Left ventricle myocardium inferior (tissue), 1 donor: ENCODE data around the gene BCL7C. TPM values are rescaled to one million over a fixed set of nuclear protein-coding genes. Genes with fewer than 3 reads are reported as not detected.
A peak's percentile ranks its signal among the peaks of the same experiment; 100 is the strongest.
"Not testable (repeated sequence)": the region's sequence is repeated elsewhere in the genome, so short reads cannot be mapped to it uniquely, and the experiment has no call there.

ENCODE experiments used
- DNase-seq: peaks from one replicate; pipeline ENCODE4 v3.0.0-alpha.2; 2020
- H3K27ac ChIP-seq: fragments of 200-600 bp; replicated peaks from 2 replicates; pipeline ENCODE4 v1.8.0; 2021
- H3K27me3 ChIP-seq: fragments of 200-600 bp; 2 replicates; pipeline ENCODE4 v1.8.0; 2021; ENCODE audit warnings: low read depth
- H3K36me3 ChIP-seq: fragments of 200-600 bp; 2 replicates; pipeline ENCODE4 v1.8.0; 2021
- H3K4me1 ChIP-seq: fragments of 200-600 bp; 2 replicates; pipeline ENCODE4 v1.8.0; 2021
- H3K4me3 ChIP-seq: fragments of 200-600 bp; 2 replicates; pipeline ENCODE4 v1.8.0; 2021; ENCODE audit warnings: mild to moderate bottlenecking, moderate library complexity
- H3K9me3 ChIP-seq: fragments of 200-600 bp; replicated peaks from 2 replicates; pipeline ENCODE4 v1.8.0; 2021
- intact Hi-C: fragments of 100-400 bp; cut with micrococcal nuclease; formaldehyde crosslinking; loops from one replicate; pipeline ENCODE4 v1.11.0; 2022
- long read RNA-seq: library from polyadenylated mRNA; unstranded; transcript quantifications from one replicate; pipeline ENCODE4 v2.0.0, GENCODE V29; 2021
- total RNA-seq: library from RNA; stranded (reverse); fragmentation: NEBNext Ultra II Directional; extraction: Animal tissue kit (Norgen Biotek cat#: 25700); gene quantifications from one replicate; pipeline ENCODE4 v1.2.1, GENCODE V29; 2021
- TF ChIP-seq, protein P1 (sequence below): fragments of 200-600 bp; IDR thresholded peaks from 2 replicates; pipeline ENCODE4 v1.8.0; 2021; ENCODE audit warnings: antibody characterized with exemption, mild to moderate bottlenecking, borderline replicate concordance
- donor health status: DM: no; HTN: yes; CAD: no; lungs with severe emphysema.

BCL7C gene
- 25.2 TPM for total RNA-seq
- long read RNA-seq, transcript BCL7C-203 (6 exons, 1,603 nt) = minor isoform, 16 of 79 reads
- long read RNA-seq, transcript BCL7C-201 (6 exons, 1,740 nt) = major isoform, 48 of 79 reads
- long read RNA-seq, partial matches to known transcripts = 3 of 79 reads
- long read RNA-seq, other reads (novel, unspliced or antisense) = 10 of 79 reads

DNA sequence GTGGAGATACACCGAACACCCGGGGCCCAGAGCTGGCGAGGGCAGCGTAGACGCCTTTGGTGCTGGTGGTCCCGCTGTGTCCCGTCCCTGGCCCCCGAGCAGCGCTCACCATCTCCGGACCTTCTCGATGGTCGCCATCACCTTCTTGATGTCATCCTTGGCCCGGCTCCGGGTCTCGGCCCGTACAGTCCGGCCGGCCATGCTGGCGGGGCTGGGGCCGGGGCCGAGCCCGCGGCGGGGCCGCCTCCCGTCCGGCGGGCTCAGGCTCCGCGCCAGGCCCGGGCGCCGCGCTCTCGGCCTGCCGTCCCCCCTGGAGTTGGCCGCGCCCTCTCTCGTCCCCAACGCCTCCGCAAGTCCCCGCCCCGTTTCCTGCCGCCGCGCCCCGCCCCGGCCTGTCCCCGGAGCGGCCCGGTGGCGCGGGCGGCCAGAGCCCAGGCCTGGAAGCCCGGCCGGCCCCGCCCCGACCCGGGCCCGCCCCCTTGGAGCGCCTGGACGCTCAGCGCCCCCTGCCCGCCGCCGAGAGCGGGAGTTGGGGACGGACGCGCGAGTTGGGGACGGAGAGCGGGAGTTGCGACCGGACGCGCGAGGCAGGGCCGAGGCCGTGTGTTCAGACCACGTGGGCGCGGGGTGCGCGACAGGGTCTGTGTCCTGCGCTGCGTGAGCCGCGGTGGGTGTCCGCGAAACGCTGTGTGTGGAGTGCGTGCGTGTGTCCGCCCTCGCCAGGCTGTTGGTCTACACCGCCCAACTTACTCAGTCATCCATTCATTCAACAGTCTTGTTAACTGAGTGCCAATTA is at the start of gene BCL7C:
Gene BCL7C, minus strand, starts transcription at position 334 of the 796 bp plus-strand sequence. Its CDS starts 133 bp downstream, at position 201.
- Histone ChIP-seq H3K9me3 (no peaks in the 10 kb centered on the region), H3K36me3 (peaks cover 30% of the 10 kb centered on the region), H3K4me3 (peak within 1 kb of the TSS; percentile 93), H3K27ac (peak within 1 kb of the TSS; percentile 98), H3K27me3 (no peaks in the 10 kb centered on the region), H3K4me1 (peaks cover 52% of the 10 kb centered on the region)
- peak; percentile 97 for DNase-seq
- intact Hi-C loops = no loop called here
- TF ChIP-seq, protein P1, sequence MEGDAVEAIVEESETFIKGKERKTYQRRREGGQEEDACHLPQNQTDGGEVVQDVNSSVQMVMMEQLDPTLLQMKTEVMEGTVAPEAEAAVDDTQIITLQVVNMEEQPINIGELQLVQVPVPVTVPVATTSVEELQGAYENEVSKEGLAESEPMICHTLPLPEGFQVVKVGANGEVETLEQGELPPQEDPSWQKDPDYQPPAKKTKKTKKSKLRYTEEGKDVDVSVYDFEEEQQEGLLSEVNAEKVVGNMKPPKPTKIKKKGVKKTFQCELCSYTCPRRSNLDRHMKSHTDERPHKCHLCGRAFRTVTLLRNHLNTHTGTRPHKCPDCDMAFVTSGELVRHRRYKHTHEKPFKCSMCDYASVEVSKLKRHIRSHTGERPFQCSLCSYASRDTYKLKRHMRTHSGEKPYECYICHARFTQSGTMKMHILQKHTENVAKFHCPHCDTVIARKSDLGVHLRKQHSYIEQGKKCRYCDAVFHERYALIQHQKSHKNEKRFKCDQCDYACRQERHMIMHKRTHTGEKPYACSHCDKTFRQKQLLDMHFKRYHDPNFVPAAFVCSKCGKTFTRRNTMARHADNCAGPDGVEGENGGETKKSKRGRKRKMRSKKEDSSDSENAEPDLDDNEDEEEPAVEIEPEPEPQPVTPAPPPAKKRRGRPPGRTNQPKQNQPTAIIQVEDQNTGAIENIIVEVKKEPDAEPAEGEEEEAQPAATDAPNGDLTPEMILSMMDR = peak; percentile 63

- H3K4me1 ChIP-seq = peaks cover 21% of the 10 kb centered on the region
- TF ChIP-seq, protein P1 = no peak
- H3K27me3 ChIP-seq = no peaks in the 10 kb centered on the region
- peaks cover 24% of the 10 kb centered on the region for H3K36me3 ChIP-seq
- DNase-seq = no peak
- peak overlapping the region; percentile 28 for H3K27ac ChIP-seq
- no peak overlapping the region for H3K4me3 ChIP-seq
- H3K9me3 ChIP-seq = no peaks in the 10 kb centered on the region
- intact Hi-C loops = no loop called here
Observed at GRCh38 chr16:30942426-30942806, 48.5 kb upstream of the BCL7C start.

GRCh38 chr16:30941600-30942425 is 47.9 kb upstream of the BCL7C start:
- DNase-seq = peak; percentile 77
- Histone ChIP-seq H3K4me1 (peaks cover 21% of the 10 kb centered on the region), H3K27ac (peak overlapping the region; percentile 28), H3K27me3 (no peaks in the 10 kb centered on the region), H3K4me3 (no peak overlapping the region), H3K9me3 (no peaks in the 10 kb centered on the region), H3K36me3 (peaks cover 24% of the 10 kb centered on the region)
- intact Hi-C loops = no loop called here
- TF ChIP-seq, protein P1 = peak; percentile 92

GRCh38 chr16:30939571-30939970 is 45.7 kb upstream of the BCL7C start:
- peaks cover 18% of the 10 kb centered on the region for H3K36me3 ChIP-seq
- H3K4me3 ChIP-seq, intact Hi-C loops, DNase-seq, H3K27ac ChIP-seq, H3K9me3 ChIP-seq, H3K27me3 ChIP-seq: not testable (repeated sequence)
- peaks cover 21% of the 10 kb centered on the region for H3K4me1 ChIP-seq

GRCh38 chr16:30937692-30938091 is 43.8 kb upstream of the BCL7C start:
- H3K27me3 ChIP-seq = no peaks in the 10 kb centered on the region
- DNase-seq = no peak
- TF ChIP-seq, protein P1 = no peak
- no peak overlapping the region for H3K4me3 ChIP-seq
- peaks cover 19% of the 10 kb centered on the region for H3K36me3 ChIP-seq
- intact Hi-C loops = no loop called here
- peaks cover 21% of the 10 kb centered on the region for H3K4me1 ChIP-seq
- H3K9me3 ChIP-seq = no peaks in the 10 kb centered on the region
- H3K27ac ChIP-seq = peak overlapping the region; percentile 30
